Measurements from ENCODE around the gene LIG1. TPM values are rescaled to one million over a fixed set of nuclear protein-coding genes. Genes with fewer than 3 reads are reported as not detected.
A peak's percentile ranks its signal among the peaks of the same experiment; 100 is the strongest.

Gene LIG1
- total RNA-seq, 1 experiment from 2014 or later = 41.3 TPM

GRCh38 chr19:48110350-48110966 lies 59.7 kb downstream of the LIG1 start, which contains the start of gene PLA2G4C:
PLA2G4C (minus strand) TSS chr19:48110817; CDS start chr19:48106529, 4,288 bp downstream.
- ChIA-PET CTCF (interaction anchor here (0.6 to 0.9 kb wide), 2 partner anchors 9 to 13 kb away, joined by 3 to 4 read pairs; no protein-coding TSS in a partner anchor), POLR2A (no interaction called here)
- peak; percentile 85 for ATAC-seq
- in situ Hi-C loops (cut with HindIII; ENCODE audit: low pct_unique_long_range_greater_than_20kb, low sequenced_read_pairs) = no loop called here
- TF ChIP-seq CTCF (IDR thresholded peaks at IDR 0.05) (no peak), POLR2AphosphoS5 (IDR thresholded peaks at IDR 0.05; ENCODE audit: low read depth, low read length) (no peak), TCF7L2 (IDR thresholded peaks at IDR 0.05; ENCODE audit: low read depth, low read length) (no peak), REST (IDR thresholded peaks at IDR 0.05; ENCODE audit: insufficient read depth in 1 of 2, low read depth in 2 of 2, low read length in 1 of 2) (peak; percentile 84 to 89), SIN3A (IDR thresholded peaks at IDR 0.05; ENCODE audit: borderline replicate concordance, insufficient read depth, low read depth, low read length) (no peak)
- H3K4me3 ChIP-seq (ENCODE audit: low read depth in 2 of 2, low read length in 2 of 2) = peak within 1 kb of the TSS; percentile 46 to 62
- DNase-seq (ENCODE audit: low read depth, low spot score) = peak; percentile 39
- intact Hi-C loops (cut with micrococcal nuclease; ENCODE audit: unreplicated experiment) = no loop called here
- BruUV-seq (replicated peaks) = no TSS peak
- H3K4me1 ChIP-seq (ENCODE audit: control insufficient read depth, insufficient read depth, low read length) = no peaks in the 10 kb centered on the region; the same call in 1 of the 2 replicates
- H3K27ac ChIP-seq (ENCODE audit: low read length) = peak within 1 kb of the TSS; percentile 78
- H3K27me3 ChIP-seq (ENCODE audit: control insufficient read depth, insufficient read depth, low read length) = no peaks in the 10 kb centered on the region
- H3K36me3 ChIP-seq (ENCODE audit: control insufficient read depth, insufficient read depth, low read length) = no peaks in the 10 kb centered on the region
- H3K9me3 ChIP-seq (ENCODE audit: control insufficient read depth, insufficient read depth, low read depth, low read length) = no peaks in the 10 kb centered on the region

GRCh38 chr19:48108997-48109782 lies 61.0 kb downstream of the LIG1 start:
- in situ Hi-C loops (cut with HindIII; ENCODE audit: low pct_unique_long_range_greater_than_20kb, low sequenced_read_pairs) (no loop called here), intact Hi-C loops (cut with micrococcal nuclease; ENCODE audit: unreplicated experiment) (no loop called here)
- ATAC-seq (no peak), DNase-seq (ENCODE audit: low read depth, low spot score) (no peak)
- POLR2A ChIA-PET = no interaction called here
- Histone ChIP-seq H3K4me1 (ENCODE audit: control insufficient read depth, insufficient read depth, low read length) (no peaks in the 10 kb centered on the region; the same call in 1 of the 2 replicates), H3K4me3 (ENCODE audit: low read depth in 2 of 2, low read length in 2 of 2) (no peak overlapping the region), H3K27ac (ENCODE audit: low read length) (no peak overlapping the region), H3K9me3 (ENCODE audit: control insufficient read depth, insufficient read depth, low read depth, low read length) (no peaks in the 10 kb centered on the region), H3K36me3 (ENCODE audit: control insufficient read depth, insufficient read depth, low read length) (no peaks in the 10 kb centered on the region), H3K27me3 (ENCODE audit: control insufficient read depth, insufficient read depth, low read length) (no peaks in the 10 kb centered on the region)
- CTCF ChIA-PET = no interaction called here
- BruUV-seq (replicated peaks) = TSS peak; percentile 73
- TF ChIP-seq SIN3A (IDR thresholded peaks at IDR 0.05; ENCODE audit: borderline replicate concordance, insufficient read depth, low read depth, low read length) (no peak), TCF7L2 (IDR thresholded peaks at IDR 0.05; ENCODE audit: low read depth, low read length) (no peak), CTCF (IDR thresholded peaks at IDR 0.05) (no peak), POLR2AphosphoS5 (IDR thresholded peaks at IDR 0.05; ENCODE audit: low read depth, low read length) (no peak), REST (IDR thresholded peaks at IDR 0.05; ENCODE audit: insufficient read depth in 1 of 2, low read depth in 2 of 2, low read length in 1 of 2) (no peak)

Data from Panc1 (cell line).